ENCODE results near the gene SCAMP3. TPM values are rescaled to one million over a fixed set of nuclear protein-coding genes. Genes with fewer than 3 reads are reported as not detected.

The SCAMP3 gene
- total and polyA plus RNA-seq, 9 donors: 27.1 to 63.0 (median 40.9) TPM

GRCh38 chr1:155206891-155207805 is 55.0 kb downstream of the SCAMP3 start:
- Histone ChIP-seq H3K4me1 (ENCODE audit: insufficient read depth) (peaks cover 8% of the 10 kb centered on the region), H3K27ac (peak overlapping the region; percentile 97 to 100), H3K4me3 (peak overlapping the region; percentile 59), H3K27me3 (no peaks in the 10 kb centered on the region), H3K9me3 (no peaks in the 10 kb centered on the region), H3K36me3 (no peaks in the 10 kb centered on the region)
- TF ChIP-seq EP300 (IDR thresholded peaks at IDR 0.05) (no peak), POLR2A (IDR thresholded peaks at IDR 0.05) (peak; percentile 49), CTCF (IDR thresholded peaks at IDR 0.05) (peak; percentile 75 to 88 (median 84))
- intact Hi-C loops (cut with DNase I): loop anchor here in 1 of 4 donors (2.0 to 10.0 kb wide), 3 partner anchors 20 to 118 kb away; partner anchors contain the start of gene RUSC1
- WGBS, 3 donors: 6 to 10% (median 9%) methylated on average over 13 of the region's 13 CpGs
- DNase-seq: peak; percentile 80 to 92 (median 87)

Other genes with a start within 250 kb of the SCAMP3 start
- gene DCST2, start 228.6 kb downstream of the SCAMP3 start, total RNA-seq: 1 to 10 TPM in 4 of 7 donors, under 1 TPM in 2, not detected in 1; 0.45 to 1.4 (median 1.2) TPM
- gene DCST2, start 228.6 kb downstream of the SCAMP3 start, polyA plus RNA-seq: 1 to 10 TPM in 1 of 2 donors, under 1 TPM in 1; 0.17 to 1.1 TPM
- gene DCST1, start 228.5 kb downstream of the SCAMP3 start, total RNA-seq: under 1 TPM in 4 of 7 donors, not detected in 3; 0.22 to 0.80 (median 0.51) TPM
- gene DCST1, start 228.5 kb downstream of the SCAMP3 start, polyA plus RNA-seq: under 1 TPM in 1 of 2 donors, not detected in 1; 0.06 TPM
- gene ADAM15, start 211.0 kb downstream of the SCAMP3 start, total RNA-seq: 100 to 1,000 TPM in 1 of 7 donors, 10 to 100 TPM in 6; 34.8 to 149 (median 67.8) TPM
- gene ADAM15, start 211.0 kb downstream of the SCAMP3 start, polyA plus RNA-seq: 10 to 100 TPM; 17.0 to 61.7 TPM
- gene EFNA4, start 198.6 kb downstream of the SCAMP3 start, total RNA-seq: 10 to 100 TPM in 5 of 7 donors, 1 to 10 TPM in 2; 8.6 to 14.1 (median 12.2) TPM
- gene EFNA4, start 198.6 kb downstream of the SCAMP3 start, polyA plus RNA-seq: 10 to 100 TPM in 1 of 2 donors, 1 to 10 TPM in 1; 7.3 to 10.6 TPM
- 1 to 10 TPM; 1.3 to 3.7 (median 2.4) TPM for gene EFNA3, start 183.5 kb downstream of the SCAMP3 start, total RNA-seq
- gene EFNA3, start 183.5 kb downstream of the SCAMP3 start, polyA plus RNA-seq: 1 to 10 TPM; 1.6 to 2.1 TPM
- gene EFNA1, start 134.5 kb downstream of the SCAMP3 start, total RNA-seq: 10 to 100 TPM; 12.1 to 51.6 (median 16.6) TPM
- 10 to 100 TPM; 18.6 to 27.3 TPM for gene EFNA1, start 134.5 kb downstream of the SCAMP3 start, polyA plus RNA-seq
- gene SLC50A1, start 126.5 kb downstream of the SCAMP3 start, total RNA-seq: 10 to 100 TPM; 10.8 to 31.4 (median 16.8) TPM
- gene SLC50A1, start 126.5 kb downstream of the SCAMP3 start, polyA plus RNA-seq: 10 to 100 TPM; 19.7 to 50.2 TPM
- gene DPM3, start 121.8 kb downstream of the SCAMP3 start, total RNA-seq: 100 to 1,000 TPM in 1 of 7 donors, 10 to 100 TPM in 6; 59.3 to 126 (median 85.5) TPM
- gene DPM3, start 121.8 kb downstream of the SCAMP3 start, polyA plus RNA-seq: 100 to 1,000 TPM in 1 of 2 donors, under 1 TPM in 1; 0.70 to 168 TPM
- 100 to 1,000 TPM in 6 of 7 donors, 10 to 100 TPM in 1; 96.5 to 209 (median 158) TPM for gene KRTCAP2, start 89.1 kb downstream of the SCAMP3 start, total RNA-seq
- 100 to 1,000 TPM; 219 to 499 TPM for gene KRTCAP2, start 89.1 kb downstream of the SCAMP3 start, polyA plus RNA-seq
- gene TRIM46, start 88.5 kb downstream of the SCAMP3 start, total RNA-seq: under 1 TPM in 6 of 7 donors, not detected in 1; 0.12 to 0.87 (median 0.54) TPM
- gene TRIM46, start 88.5 kb downstream of the SCAMP3 start, polyA plus RNA-seq: under 1 TPM; 0.12 to 0.24 TPM
- gene THBS3, start 54.5 kb downstream of the SCAMP3 start, total RNA-seq: 10 to 100 TPM; 19.9 to 50.2 (median 29.1) TPM
- gene THBS3, start 54.5 kb downstream of the SCAMP3 start, polyA plus RNA-seq: 10 to 100 TPM; 23.1 to 28.2 TPM
- 10 to 100 TPM; 18.5 to 33.4 (median 27.7) TPM for gene MTX1, start 53.7 kb downstream of the SCAMP3 start, total RNA-seq
- 10 to 100 TPM; 15.6 to 35.4 TPM for gene MTX1, start 53.7 kb downstream of the SCAMP3 start, polyA plus RNA-seq
- gene ENTREP3, start 6.9 kb downstream of the SCAMP3 start, total RNA-seq: 10 to 100 TPM; 10.8 to 22.4 (median 20.2) TPM
- 10 to 100 TPM in 1 of 2 donors, 1 to 10 TPM in 1; 9.3 to 11.8 TPM for gene ENTREP3, start 6.9 kb downstream of the SCAMP3 start, polyA plus RNA-seq
- 10 to 100 TPM; 37.9 to 60.9 (median 50.1) TPM for gene CLK2, start 11.1 kb upstream of the SCAMP3 start, total RNA-seq
- 10 to 100 TPM; 46.4 to 51.3 TPM for gene CLK2, start 11.1 kb upstream of the SCAMP3 start, polyA plus RNA-seq
- 1 to 10 TPM in 6 of 7 donors, under 1 TPM in 1; 0.69 to 7.1 (median 4.4) TPM for gene HCN3, start 15.1 kb upstream of the SCAMP3 start, total RNA-seq
- 1 to 10 TPM; 2.5 to 2.9 TPM for gene HCN3, start 15.1 kb upstream of the SCAMP3 start, polyA plus RNA-seq
- under 1 TPM in 1 of 7 donors, not detected in 6; 0.41 TPM for gene PKLR, start 39.1 kb upstream of the SCAMP3 start, total RNA-seq
- gene PKLR, start 39.1 kb upstream of the SCAMP3 start, polyA plus RNA-seq: not detected
- 100 to 1,000 TPM in 2 of 7 donors, 10 to 100 TPM in 5; 50.7 to 177 (median 74.9) TPM for gene FDPS, start 46.5 kb upstream of the SCAMP3 start, total RNA-seq
- gene FDPS, start 46.5 kb upstream of the SCAMP3 start, polyA plus RNA-seq: 100 to 1,000 TPM in 1 of 2 donors, 10 to 100 TPM in 1; 80.8 to 423 TPM
- 10 to 100 TPM; 13.5 to 55.6 (median 29.9) TPM for gene RUSC1, start 58.5 kb upstream of the SCAMP3 start, total RNA-seq
- gene RUSC1, start 58.5 kb upstream of the SCAMP3 start, polyA plus RNA-seq: 10 to 100 TPM; 20.0 to 24.9 TPM

All from ovary (tissue), 9 donors.